Measurements from ENCODE around the gene AK1.

AK1 gene

GRCh38 chr9:127865645-127866464 is 11.6 kb downstream of the AK1 start:
- DNase-seq (peak in 2 of 3 experiments; percentile 21 to 33), ATAC-seq (replicated peaks) (peak; percentile 40)
- no peaks in the 10 kb centered on the region for H3K9me3 Mint-ChIP-seq
- peaks cover 5% of the 10 kb centered on the region for H3K36me3 Mint-ChIP-seq (ENCODE audit: insufficient read depth)
- peaks cover 31 to 33% of the 10 kb centered on the region in 2 donors for H3K4me1 Mint-ChIP-seq (ENCODE audit: low read depth in 2 of 2)
- peak overlapping the region; percentile 33 to 71 for H3K27ac Mint-ChIP-seq
- H3K4me3 Mint-ChIP-seq, result no peak overlapping the region
- H3K27me3 Mint-ChIP-seq, result no peaks in the 10 kb centered on the region

- Mint-ChIP-seq H3K36me3 (ENCODE audit: insufficient read depth) (peaks cover 3% of the 10 kb centered on the region), H3K9me3 (no peaks in the 10 kb centered on the region), H3K27me3 (no peaks in the 10 kb centered on the region), H3K4me1 (ENCODE audit: low read depth in 2 of 2) (peaks cover 35 to 37% of the 10 kb centered on the region in 2 donors), H3K4me3 (peak overlapping the region in 1 of 2 donors; percentile 61), H3K27ac (peak overlapping the region; percentile 91 to 94)
- ATAC-seq (replicated peaks) (no peak), DNase-seq (no peak)
These were observed 14.3 kb downstream of the AK1 start for GRCh38 chr9:127863191-127863621.

GRCh38 chr9:127862075-127863011 is 15.1 kb downstream of the AK1 start:
- H3K9me3 Mint-ChIP-seq, result no peaks in the 10 kb centered on the region
- peaks cover 3% of the 10 kb centered on the region for H3K36me3 Mint-ChIP-seq (ENCODE audit: insufficient read depth)
- no peaks in the 10 kb centered on the region for H3K27me3 Mint-ChIP-seq
- peaks cover 35 to 40% of the 10 kb centered on the region in 2 donors for H3K4me1 Mint-ChIP-seq (ENCODE audit: low read depth in 2 of 2)
- peak overlapping the region; percentile 47 to 61 for H3K4me3 Mint-ChIP-seq
- ATAC-seq (replicated peaks) (peak; percentile 73), DNase-seq (peak; percentile 58 to 69 (median 60))
- H3K27ac Mint-ChIP-seq, result peak overlapping the region; percentile 91 to 94

GRCh38 chr9:127860779-127861178 is 16.7 kb downstream of the AK1 start:
- Mint-ChIP-seq H3K36me3 (ENCODE audit: insufficient read depth) (peaks cover 3% of the 10 kb centered on the region), H3K4me3 (no peak overlapping the region), H3K27ac (peak overlapping the region; percentile 91 to 94), H3K9me3 (no peaks in the 10 kb centered on the region), H3K4me1 (ENCODE audit: low read depth in 2 of 2) (peaks cover 37 to 38% of the 10 kb centered on the region in 2 donors), H3K27me3 (no peaks in the 10 kb centered on the region)
- DNase-seq (no peak), ATAC-seq (replicated peaks) (no peak)

- Mint-ChIP-seq H3K9me3 (no peaks in the 10 kb centered on the region), H3K4me1 (ENCODE audit: low read depth in 2 of 2) (peaks cover 35 to 37% of the 10 kb centered on the region in 2 donors), H3K27ac (peak overlapping the region; percentile 91 to 94), H3K4me3 (no peak overlapping the region), H3K27me3 (no peaks in the 10 kb centered on the region), H3K36me3 (ENCODE audit: insufficient read depth) (peaks cover 3% of the 10 kb centered on the region)
- DNase-seq (no peak), ATAC-seq (replicated peaks) (no peak)
These were observed 17.2 kb downstream of the AK1 start for GRCh38 chr9:127860260-127860659.

GRCh38 chr9:127858041-127858512 is 19.4 kb downstream of the AK1 start:
- no peak for DNase-seq
- H3K36me3 Mint-ChIP-seq (ENCODE audit: insufficient read depth), result peaks cover 6% of the 10 kb centered on the region
- no peak for ATAC-seq (replicated peaks)
- no peak overlapping the region for H3K4me3 Mint-ChIP-seq
- no peaks in the 10 kb centered on the region for H3K27me3 Mint-ChIP-seq
- H3K9me3 Mint-ChIP-seq, result no peaks in the 10 kb centered on the region
- peak overlapping the region in 1 of 2 donors; percentile 79 for H3K27ac Mint-ChIP-seq
- peaks cover 32 to 43% of the 10 kb centered on the region in 2 donors for H3K4me1 Mint-ChIP-seq (ENCODE audit: low read depth in 2 of 2)

GRCh38 chr9:127857278-127857677 is 20.2 kb downstream of the AK1 start:
- no peaks in the 10 kb centered on the region for H3K9me3 Mint-ChIP-seq
- peaks cover 6% of the 10 kb centered on the region for H3K36me3 Mint-ChIP-seq (ENCODE audit: insufficient read depth)
- no peak for ATAC-seq (replicated peaks)
- no peak overlapping the region for H3K4me3 Mint-ChIP-seq
- H3K27me3 Mint-ChIP-seq, result no peaks in the 10 kb centered on the region
- no peak for DNase-seq
- H3K27ac Mint-ChIP-seq, result peak overlapping the region in 1 of 2 donors; percentile 79
- peaks cover 24 to 36% of the 10 kb centered on the region in 2 donors for H3K4me1 Mint-ChIP-seq (ENCODE audit: low read depth in 2 of 2)

GRCh38 chr9:127856729-127857116 is 20.8 kb downstream of the AK1 start:
- DNase-seq, result no peak
- Mint-ChIP-seq H3K9me3 (no peaks in the 10 kb centered on the region), H3K27me3 (no peaks in the 10 kb centered on the region), H3K4me1 (ENCODE audit: low read depth in 2 of 2) (peaks cover 21 to 36% of the 10 kb centered on the region in 2 donors), H3K36me3 (ENCODE audit: insufficient read depth) (peaks cover 6% of the 10 kb centered on the region), H3K4me3 (no peak overlapping the region), H3K27ac (peak overlapping the region; percentile 19 to 82)
- no peak for ATAC-seq (replicated peaks)

- H3K27ac Mint-ChIP-seq, result peak overlapping the region; percentile 82 to 95
- no peaks in the 10 kb centered on the region for H3K9me3 Mint-ChIP-seq
- no peaks in the 10 kb centered on the region for H3K27me3 Mint-ChIP-seq
These were observed 21.3 kb downstream of the AK1 start for GRCh38 chr9:127856094-127856728.

GRCh38 chr9:127855522-127855921 is 22.0 kb downstream of the AK1 start:
- Mint-ChIP-seq H3K27ac (peak overlapping the region; percentile 82 to 95), H3K36me3 (ENCODE audit: insufficient read depth) (peaks cover 3% of the 10 kb centered on the region), H3K4me3 (peak overlapping the region; percentile 87 to 94), H3K27me3 (no peaks in the 10 kb centered on the region), H3K9me3 (no peaks in the 10 kb centered on the region), H3K4me1 (ENCODE audit: low read depth in 2 of 2) (peaks cover 13 to 28% of the 10 kb centered on the region in 2 donors)
- DNase-seq, result no peak
- ATAC-seq (replicated peaks), result no peak

More at GRCh38 chr9:127856094-127856728, 21.3 kb downstream of the AK1 start:
- H3K4me1 Mint-ChIP-seq (ENCODE audit: low read depth in 2 of 2), result peaks cover 17 to 33% of the 10 kb centered on the region in 2 donors
- H3K36me3 Mint-ChIP-seq (ENCODE audit: insufficient read depth), result peaks cover 3% of the 10 kb centered on the region
- H3K4me3 Mint-ChIP-seq, result no peak overlapping the region
- no peak for ATAC-seq (replicated peaks)
- no peak for DNase-seq

- Mint-ChIP-seq H3K27ac (peak overlapping the region in 1 of 2 donors; percentile 95), H3K4me3 (peak overlapping the region; percentile 87 to 94), H3K36me3 (ENCODE audit: insufficient read depth) (peaks cover 3% of the 10 kb centered on the region), H3K4me1 (ENCODE audit: low read depth in 2 of 2) (peaks cover 13 to 26% of the 10 kb centered on the region in 2 donors), H3K9me3 (no peaks in the 10 kb centered on the region), H3K27me3 (no peaks in the 10 kb centered on the region)
- DNase-seq, result no peak
- ATAC-seq (replicated peaks), result no peak
These were observed 22.5 kb downstream of the AK1 start for GRCh38 chr9:127854960-127855359.

- peaks cover 3% of the 10 kb centered on the region for H3K36me3 Mint-ChIP-seq (ENCODE audit: insufficient read depth)
These were observed 23.2 kb downstream of the AK1 start, which contains the start of gene ENG for GRCh38 chr9:127854184-127854806. ENG (minus strand) TSS chr9:127854658; CDS start chr9:127854355, 303 bp downstream.

More at GRCh38 chr9:127854184-127854806, 23.2 kb downstream of the AK1 start, which contains the start of gene ENG:
- Mint-ChIP-seq H3K9me3 (peaks cover 2 to 5% of the 10 kb centered on the region in 2 donors), H3K4me3 (peak within 1 kb of the TSS; percentile 87 to 94), H3K4me1 (ENCODE audit: low read depth in 2 of 2) (peaks cover 13 to 26% of the 10 kb centered on the region in 2 donors), H3K27ac (peak within 1 kb of the TSS; percentile 83 to 95), H3K27me3 (no peaks in the 10 kb centered on the region)
- ATAC-seq (replicated peaks), result no peak
- DNase-seq, result no peak
